HG02884 (cell line): ENCODE data around the gene ONECUT2.
"Not testable (repeated sequence)": the region's sequence is repeated elsewhere in the genome, so short reads cannot be mapped to it uniquely, and the experiment has no call there.

Experiments
- ATAC-seq: cut with Tn5 transposase; IDR thresholded peaks from one replicate; pipeline ENCODE4 v1.9.1; 2021; ENCODE audit warnings: mild to moderate bottlenecking, moderate library complexity; ENCODE audit not compliant: unreplicated experiment

Gene ONECUT2

GRCh38 chr18:57434536-57435494 is at the start of gene ONECUT2:
Gene ONECUT2, plus strand, starts transcription at chr18:57435374. Its CDS starts 343 bp downstream, at chr18:57435717.
- no peak for ATAC-seq

- ATAC-seq, result no peak
Measured at GRCh38 chr18:57389271-57389670, 45.9 kb upstream of the ONECUT2 start.

DNA sequence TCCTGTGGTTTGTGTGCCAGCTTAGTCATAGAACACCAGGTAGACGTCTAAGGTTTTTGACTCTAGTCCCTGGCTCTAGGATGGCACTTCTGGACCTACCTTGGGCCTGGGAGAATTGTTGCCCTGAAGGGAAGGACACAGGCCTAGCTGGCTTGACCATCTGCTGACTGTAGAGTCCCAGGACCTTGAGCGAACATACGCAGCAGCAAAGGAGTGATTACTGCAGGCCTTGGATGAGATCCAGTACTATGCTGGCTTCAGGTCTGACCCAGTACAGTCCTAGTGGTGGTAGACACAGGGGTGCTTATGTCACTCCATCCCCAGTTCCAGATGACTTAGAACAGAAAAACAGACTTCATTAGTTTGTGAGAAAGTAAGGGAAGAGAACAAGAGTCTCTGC is 45.1 kb upstream of the ONECUT2 start:
- ATAC-seq, result no peak

DNA sequence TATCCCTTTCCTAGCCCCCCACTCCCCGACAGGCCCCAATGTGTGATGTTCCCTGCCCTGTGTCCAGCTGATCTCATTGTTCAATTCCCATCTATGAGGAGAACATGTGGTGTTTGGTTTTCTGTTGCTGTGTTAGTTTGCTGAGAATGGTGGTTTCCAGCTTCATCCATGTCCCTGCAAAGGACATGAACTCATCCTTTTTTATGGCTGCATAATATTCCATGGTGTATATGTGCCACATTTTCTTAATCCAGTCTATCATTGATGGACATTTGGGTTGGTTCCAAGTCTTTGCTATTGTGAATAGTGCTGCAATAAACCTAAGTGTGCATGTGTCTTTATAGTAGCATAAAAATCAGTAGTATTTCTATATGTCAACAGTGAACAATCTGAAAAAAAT is 40.4 kb upstream of the ONECUT2 start:
- ATAC-seq, result not testable (repeated sequence)

- not testable (repeated sequence) for ATAC-seq
Measured at GRCh38 chr18:57396831-57397230, 38.3 kb upstream of the ONECUT2 start.

- ATAC-seq, result no peak
Measured at GRCh38 chr18:57397440-57398132, 37.6 kb upstream of the ONECUT2 start.

DNA sequence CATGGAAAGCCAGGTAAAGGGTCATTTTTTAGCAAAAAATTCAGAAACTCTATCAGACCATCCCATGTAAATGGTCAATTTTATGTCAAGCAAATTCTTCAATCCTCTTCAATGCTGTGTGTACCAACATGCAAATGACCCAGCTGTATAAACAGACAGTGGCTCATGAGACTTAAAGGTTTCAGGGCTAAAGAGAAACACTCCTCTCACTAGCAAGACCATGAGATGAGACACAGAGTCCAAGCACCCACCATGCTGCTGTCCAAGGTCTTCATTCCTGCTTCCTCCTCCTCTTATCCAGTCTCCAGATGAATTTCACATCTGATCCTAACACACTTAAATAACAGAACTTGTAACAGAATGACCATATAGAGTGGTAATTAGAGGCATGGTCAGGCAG is 30.8 kb upstream of the ONECUT2 start:
- ATAC-seq, result no peak

GRCh38 chr18:57409650-57410049 is 25.5 kb upstream of the ONECUT2 start:
- no peak for ATAC-seq

- ATAC-seq, result no peak
Measured at GRCh38 chr18:57410749-57411148, 24.4 kb upstream of the ONECUT2 start.

GRCh38 chr18:57416542-57416941 is 18.6 kb upstream of the ONECUT2 start:
- ATAC-seq, result no peak

GRCh38 chr18:57422313-57422872 is 12.8 kb upstream of the ONECUT2 start:
- no peak for ATAC-seq

GRCh38 chr18:57423821-57424220 is 11.4 kb upstream of the ONECUT2 start:
- ATAC-seq, result no peak

DNA sequence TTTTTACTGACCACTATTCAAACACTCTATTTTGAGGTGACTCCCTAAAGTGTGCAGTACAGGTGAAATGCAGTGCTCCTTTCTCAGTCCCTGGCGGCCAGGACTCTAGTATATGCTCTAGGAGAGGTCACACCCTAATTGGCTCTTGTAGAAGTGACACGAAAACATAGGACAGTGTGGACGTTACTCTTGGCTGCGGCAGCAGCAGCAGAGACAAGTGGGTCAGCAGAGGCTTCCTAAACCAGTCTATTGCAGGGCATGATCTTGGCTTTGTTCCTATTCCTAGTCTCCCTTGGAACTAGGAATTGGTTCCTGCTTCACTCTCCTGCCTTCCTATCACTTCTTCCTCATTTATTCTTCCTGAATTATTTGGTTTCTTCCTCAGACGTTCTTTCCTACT is 10.1 kb upstream of the ONECUT2 start:
- no peak for ATAC-seq

DNA sequence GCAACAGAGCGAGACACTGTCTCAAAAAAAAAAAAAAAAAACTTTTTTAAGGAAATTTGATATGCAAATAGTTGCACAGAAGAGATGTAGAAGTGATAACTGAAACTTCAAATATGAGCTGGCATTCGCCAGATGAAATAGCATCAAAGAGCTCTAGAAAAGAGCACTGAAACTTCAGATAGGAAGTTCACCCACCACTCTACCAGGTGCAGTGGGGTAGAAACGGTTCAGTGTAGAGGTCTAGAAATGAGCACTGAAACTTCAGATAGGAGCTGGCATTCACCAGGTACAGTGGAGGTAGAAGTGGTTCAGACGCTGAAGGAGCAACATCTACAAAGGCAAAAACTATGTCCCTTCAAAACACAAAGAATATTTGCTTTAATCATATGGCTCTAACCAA is 9.0 kb upstream of the ONECUT2 start:
- no peak for ATAC-seq

GRCh38 chr18:57427429-57428201 is 7.6 kb upstream of the ONECUT2 start:
- ATAC-seq, result no peak

GRCh38 chr18:57428221-57429150 is 6.7 kb upstream of the ONECUT2 start:
- ATAC-seq, result no peak

DNA sequence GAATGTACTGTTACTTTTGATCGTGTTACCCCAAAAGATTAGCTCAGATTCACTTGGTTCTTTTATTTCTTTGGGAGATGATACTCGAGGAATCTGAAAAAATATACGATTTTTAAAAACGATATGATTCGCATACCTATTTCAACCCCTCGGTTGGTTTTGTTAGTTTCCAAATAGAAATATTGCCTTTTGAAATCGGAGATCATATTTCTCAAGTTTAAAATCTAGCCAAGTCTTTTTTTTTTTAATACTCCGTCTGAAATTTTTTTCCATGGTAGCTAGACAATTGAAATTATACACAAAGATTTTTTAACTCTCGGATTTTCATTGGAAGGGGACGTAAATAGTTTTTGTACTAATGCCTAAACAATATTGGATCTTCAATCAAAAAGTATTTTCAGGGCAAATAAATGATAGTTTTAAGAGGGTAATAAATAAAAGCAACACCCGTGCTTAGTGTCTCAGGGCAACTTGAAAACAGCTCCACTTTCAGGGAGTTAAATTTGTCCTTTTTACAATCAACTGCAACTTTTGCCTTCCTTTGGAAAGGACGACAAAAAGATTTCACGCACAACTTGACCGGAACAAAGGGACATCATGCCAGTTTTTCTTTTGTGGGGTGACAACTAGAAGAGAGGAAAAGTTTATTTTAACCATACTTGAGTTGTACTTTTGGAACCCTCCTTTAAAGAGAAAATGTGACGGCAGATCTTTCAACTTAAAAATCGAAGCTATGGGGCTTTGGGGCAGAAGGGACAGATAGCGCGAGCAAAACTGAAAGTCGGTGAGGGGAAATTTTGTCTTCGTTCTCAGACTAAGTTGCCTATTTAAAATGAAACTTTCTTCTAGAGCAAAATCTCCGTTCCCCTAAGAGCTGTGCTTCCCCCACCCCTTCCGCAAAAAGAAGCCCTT is 5.8 kb upstream of the ONECUT2 start:
- no peak for ATAC-seq

- no peak for ATAC-seq
Measured at GRCh38 chr18:57430079-57431001, 4.8 kb upstream of the ONECUT2 start.
